ENCODE data around the gene CD160.

GRCh38 chr1:145773423-145773822, 54.1 kb downstream of the CD160 start:
- TF ChIP-seq POLR2A (IDR thresholded peaks at IDR 0.05; ENCODE audit: low read length) (no peak), GATA1 (IDR thresholded peaks at IDR 0.05; ENCODE audit: low read depth, low read length) (no peak)

Measured in erythroblast (primary cell).